Naive thymus-derived CD4-positive, alpha-beta T cell (primary cell): ENCODE data around the gene CDK11A. TPM values are rescaled to one million over a fixed set of nuclear protein-coding genes. Genes with fewer than 3 reads are reported as not detected.
A peak's percentile ranks its signal among the peaks of the same experiment; 100 is the strongest.
"Not testable (repeated sequence)": the region's sequence is repeated elsewhere in the genome, so short reads cannot be mapped to it uniquely, and the experiment has no call there.

Experiments used
- ATAC-seq: fragments of 150-1000 bp; cut with Tn5 transposase; 2 replicates; pipeline ENCODE4 v1.10.0; 2021; ENCODE audit warnings: mild to moderate bottlenecking, moderate library complexity
- CTCF ChIA-PET: fragments of 350-600 bp; sonication (Branson Sonifier 250); formaldehyde crosslinking; loops from one replicate; lab custom pipeline; 2021; ENCODE audit warnings: antibody characterized with exemption; lab: Charles Lee
- POLR2A ChIA-PET: fragments of 350-600 bp; sonication (Branson Sonifier 250); formaldehyde crosslinking; loops from one replicate; lab custom pipeline; 2021; ENCODE audit warnings: antibody characterized with exemption, inconsistent platforms; lab: Charles Lee
- DNase-seq, 9 donors: peaks; one replicate each; pipeline versions ENCODE4 v3.0.0 to v3.0.0-alpha.2; 2020 to 2022; ENCODE audit warnings: mixed read lengths in 1 of 9
- H3K27ac ChIP-seq: one replicate; pipeline ENCODE4 v1.7.0; 2013; ENCODE audit warnings: mild to moderate bottlenecking, low read depth, low read length, moderate library complexity
- H3K27me3 ChIP-seq, 2 donors: one replicate each; pipeline ENCODE4 v1.7.0; 2013; ENCODE audit warnings: low read length in 2 of 2, mild to moderate bottlenecking in 2 of 2, moderate library complexity in 2 of 2; ENCODE audit not compliant: control insufficient read depth in 2 of 2, insufficient read depth in 2 of 2
- H3K36me3 ChIP-seq, 3 experiments: 1 replicate in 2 of 3; 2 replicates in 1 of 3; pipeline ENCODE4 v1.7.0; 2013; ENCODE audit warnings: low read length in 3 of 3, mild to moderate bottlenecking in 3 of 3, moderate library complexity in 1 of 3; ENCODE audit not compliant: insufficient read depth in 3 of 3, control insufficient read depth in 2 of 3
- H3K4me1 ChIP-seq, 2 donors: one replicate each; pipeline ENCODE4 v1.7.0; 2013; ENCODE audit warnings: low read length in 2 of 2, mild to moderate bottlenecking in 2 of 2, moderate library complexity in 1 of 2; ENCODE audit not compliant: control insufficient read depth in 2 of 2, insufficient read depth in 2 of 2
- H3K4me3 ChIP-seq: 2 replicates; pipeline ENCODE4 v1.7.0; 2013; ENCODE audit warnings: mild to moderate bottlenecking, low read length
- H3K9me3 ChIP-seq, 3 experiments: 1 replicate in 2 of 3; 2 replicates in 1 of 3; pipeline ENCODE4 v1.7.0; 2013; ENCODE audit warnings: low read length in 3 of 3; ENCODE audit not compliant: control insufficient read depth in 2 of 3
- H3K27ac Mint-ChIP-seq, 9 donors: one replicate each; pipeline ENCODE4 v1.8.0; 2020 to 2022; ENCODE audit warnings: mixed read lengths in 9 of 9, mild to moderate bottlenecking in 8 of 9, moderate library complexity in 5 of 9, inconsistent platforms in 2 of 9
- H3K27me3 Mint-ChIP-seq, 5 donors: one replicate each; pipeline ENCODE4 v1.8.0; 2021 to 2022; ENCODE audit warnings: mixed read lengths in 5 of 5, mild to moderate bottlenecking in 1 of 5
- H3K36me3 Mint-ChIP-seq, 5 donors: one replicate each; pipeline ENCODE4 v1.8.0; 2020 to 2022; ENCODE audit warnings: mixed read lengths in 5 of 5, mild to moderate bottlenecking in 3 of 5, inconsistent platforms in 1 of 5
- H3K4me1 Mint-ChIP-seq, 7 donors: one replicate each; pipeline ENCODE4 v1.8.0; 2020 to 2022; ENCODE audit warnings: mixed read lengths in 7 of 7, mild to moderate bottlenecking in 3 of 7, inconsistent platforms in 1 of 7
- H3K4me3 Mint-ChIP-seq, 10 donors: one replicate each; pipeline ENCODE4 v1.8.0; 2020 to 2022; ENCODE audit warnings: mild to moderate bottlenecking in 10 of 10, mixed read lengths in 10 of 10, moderate library complexity in 6 of 10, inconsistent platforms in 2 of 10
- H3K9me3 Mint-ChIP-seq, 11 donors: one replicate each; pipeline ENCODE4 v1.8.0; 2020 to 2022; ENCODE audit warnings: mixed read lengths in 11 of 11, mild to moderate bottlenecking in 4 of 11, inconsistent platforms in 1 of 11, moderate library complexity in 1 of 11
- intact Hi-C, 2 donors: fragments of 100-400 bp; cut with micrococcal nuclease; formaldehyde crosslinking; loops; one replicate each; pipeline ENCODE4 v1.15.1; 2023
- polyA plus RNA-seq, 2 donors: library from polyadenylated mRNA; unstranded; fragments of 300-500 nt; fragmentation: Illumina TruSeq; gene quantifications; one replicate each; pipeline ENCODE4 v1.2.3, GENCODE V29; 2021
- total RNA-seq, 6 experiments: library from RNA in 5 of 6; stranded (reverse) in 5 of 6; gene quantifications; 1 replicate in 5 of 6; 2 replicates in 1 of 6; pipeline ENCODE4 v1.2.3 and lab custom pipeline; 2021 to 2026

CDK11A gene
- total and polyA plus RNA-seq, 7 experiments from 2014 or later, result 9.8 to 218 (median 139) TPM

DNA sequence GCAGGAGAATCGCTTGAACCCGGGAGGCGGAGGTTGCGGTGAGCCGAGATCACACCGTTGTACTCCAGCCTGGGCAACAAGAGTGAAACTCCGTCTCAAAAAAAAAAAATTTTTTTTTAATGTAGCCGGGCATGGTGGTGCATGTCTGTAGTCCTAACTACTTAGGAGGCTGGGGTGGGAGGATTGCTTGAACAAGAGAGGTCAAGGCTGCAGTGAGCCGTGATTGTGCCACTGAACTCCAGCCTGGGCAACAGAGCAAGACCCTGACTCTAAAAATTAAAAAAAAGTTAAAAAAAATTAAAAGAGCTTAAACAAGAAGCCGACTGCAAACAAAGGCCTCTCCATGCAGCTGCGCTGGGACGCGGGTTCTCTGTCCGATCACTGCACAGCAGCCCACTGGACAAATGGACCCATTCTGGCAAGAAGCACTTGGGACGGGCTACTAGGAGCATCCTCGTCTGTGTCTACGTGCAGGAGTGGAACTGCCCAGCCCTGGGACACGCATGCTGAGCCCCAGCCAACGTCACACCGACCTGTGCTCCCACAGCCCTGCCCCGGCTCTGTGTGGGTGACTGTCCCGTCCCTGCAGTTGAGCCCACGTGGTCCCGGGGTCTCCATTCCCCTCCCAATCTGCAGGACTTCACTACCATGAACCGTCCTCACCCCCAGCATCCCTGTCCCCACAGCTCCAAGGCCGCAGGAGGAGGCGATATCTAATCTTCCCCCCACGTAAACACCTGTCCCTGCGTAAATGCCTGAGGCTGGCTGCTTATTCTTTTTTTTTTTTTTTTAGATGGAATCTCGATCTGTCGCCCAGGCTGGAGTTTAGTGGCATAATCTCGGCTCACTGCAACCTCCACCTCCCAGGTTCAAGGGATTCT lies 43.9 kb downstream of the CDK11A start:
- no peaks in the 10 kb centered on the region for H3K27me3 ChIP-seq
- H3K4me3 Mint-ChIP-seq, result no peak overlapping the region
- ATAC-seq (no peak), DNase-seq (no peak)
- H3K4me1 ChIP-seq, result peaks cover 9 to 10% of the 10 kb centered on the region in 2 donors
- no peak overlapping the region for H3K4me3 ChIP-seq
- ChIA-PET CTCF (interaction anchor here (0.7 kb wide), 1 partner anchor 97 kb away, joined by 4 read pairs; no protein-coding TSS in a partner anchor), POLR2A (interaction anchor here (1.1 kb wide), 1 partner anchor 65 kb away, joined by 4 read pairs; the partner anchor contains the start of gene MIB2)
- peaks cover 24 to 55% (median 34%) of the 10 kb centered on the region in 7 donors for H3K4me1 Mint-ChIP-seq
- no peak overlapping the region for H3K27ac ChIP-seq
- no peaks in the 10 kb centered on the region for H3K9me3 Mint-ChIP-seq
- H3K27me3 Mint-ChIP-seq, result no peaks in the 10 kb centered on the region
- H3K36me3 ChIP-seq, result peaks cover 0 to 22% (median 0%) of the 10 kb centered on the region in 3 experiments
- peaks cover 0 to 9% (median 0%) of the 10 kb centered on the region in 5 donors for H3K36me3 Mint-ChIP-seq
- intact Hi-C loops, result no loop called here
- peak overlapping the region in 5 of 9 donors; percentile 8 to 100 (median 74) for H3K27ac Mint-ChIP-seq
- H3K9me3 ChIP-seq, result no peaks in the 10 kb centered on the region

DNA sequence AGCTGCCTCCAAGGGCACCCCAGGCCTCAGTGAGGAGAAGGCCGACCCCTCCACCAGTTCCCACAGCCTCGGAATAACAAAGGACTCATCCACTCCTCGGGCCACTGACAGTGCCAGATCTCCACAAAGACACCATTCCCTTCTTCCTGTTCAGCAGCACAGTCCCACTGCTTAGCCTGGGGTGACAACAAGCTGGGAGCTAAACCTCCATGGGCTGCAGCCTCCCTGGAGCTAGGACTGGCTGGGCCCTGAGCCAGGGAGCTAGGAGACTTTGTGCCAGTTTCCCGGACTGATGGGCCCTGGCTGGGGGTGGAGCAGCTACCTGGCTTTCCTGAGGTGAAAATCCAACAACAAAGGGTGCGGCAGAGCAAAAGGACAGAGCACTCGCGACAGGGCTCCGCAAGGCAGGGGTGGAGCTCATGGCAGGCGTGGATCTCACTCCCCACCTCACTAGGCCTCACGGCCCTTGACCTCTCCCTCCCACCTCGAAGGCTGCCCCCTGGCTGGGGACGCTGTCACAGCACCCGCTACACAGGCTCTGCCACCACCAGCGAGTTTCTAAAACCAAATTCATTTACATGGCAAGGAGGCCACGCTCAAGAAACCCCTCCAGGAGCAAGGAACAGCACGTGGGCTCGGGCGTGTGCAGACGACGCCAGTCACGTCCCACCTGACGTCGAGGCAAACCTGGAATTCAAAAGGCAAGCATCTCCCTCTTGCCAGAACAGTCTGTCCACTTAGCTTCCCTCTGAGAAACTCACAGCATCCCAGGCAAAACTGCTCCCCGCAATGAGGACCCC lies 45.4 kb downstream of the CDK11A start:
- H3K36me3 Mint-ChIP-seq, result peaks cover 0 to 11% (median 0%) of the 10 kb centered on the region in 5 donors
- peak overlapping the region; percentile 82 to 97 (median 90) for H3K4me3 Mint-ChIP-seq
- ChIA-PET CTCF (interaction anchor here (0.7 kb wide), 1 partner anchor 14 kb away, joined by 3 read pairs; the partner anchor contains the start of gene SLC35E2B), POLR2A (interaction anchor here (0.6 to 2.3 kb wide), 7 partner anchors 9 to 617 kb away, joined by 3 to 6 read pairs (median 4); partner anchors contain the start of gene MIB2)
- H3K4me3 ChIP-seq, result peak overlapping the region; percentile 77
- no peaks in the 10 kb centered on the region for H3K9me3 ChIP-seq
- H3K9me3 Mint-ChIP-seq, result no peaks in the 10 kb centered on the region
- peaks cover 9 to 10% of the 10 kb centered on the region in 2 donors for H3K4me1 ChIP-seq
- intact Hi-C loops, result loop anchor here (2.0 to 5.0 kb wide), 2 partner anchors 20 to 229 kb away; partner anchors contain the start of gene CDK11B (in 1 of the 2)
- ATAC-seq (peak; percentile 56), DNase-seq (peak in 6 of 9 donors; percentile 29 to 56 (median 50))
- peaks cover 24 to 43% (median 30%) of the 10 kb centered on the region in 7 donors for H3K4me1 Mint-ChIP-seq
- H3K27me3 ChIP-seq, result no peaks in the 10 kb centered on the region
- H3K27ac Mint-ChIP-seq, result peak overlapping the region; percentile 91 to 100 (median 96)
- H3K27me3 Mint-ChIP-seq, result no peaks in the 10 kb centered on the region
- H3K27ac ChIP-seq, result peak overlapping the region; percentile 88
- peaks cover 0 to 16% (median 0%) of the 10 kb centered on the region in 3 experiments for H3K36me3 ChIP-seq

DNA sequence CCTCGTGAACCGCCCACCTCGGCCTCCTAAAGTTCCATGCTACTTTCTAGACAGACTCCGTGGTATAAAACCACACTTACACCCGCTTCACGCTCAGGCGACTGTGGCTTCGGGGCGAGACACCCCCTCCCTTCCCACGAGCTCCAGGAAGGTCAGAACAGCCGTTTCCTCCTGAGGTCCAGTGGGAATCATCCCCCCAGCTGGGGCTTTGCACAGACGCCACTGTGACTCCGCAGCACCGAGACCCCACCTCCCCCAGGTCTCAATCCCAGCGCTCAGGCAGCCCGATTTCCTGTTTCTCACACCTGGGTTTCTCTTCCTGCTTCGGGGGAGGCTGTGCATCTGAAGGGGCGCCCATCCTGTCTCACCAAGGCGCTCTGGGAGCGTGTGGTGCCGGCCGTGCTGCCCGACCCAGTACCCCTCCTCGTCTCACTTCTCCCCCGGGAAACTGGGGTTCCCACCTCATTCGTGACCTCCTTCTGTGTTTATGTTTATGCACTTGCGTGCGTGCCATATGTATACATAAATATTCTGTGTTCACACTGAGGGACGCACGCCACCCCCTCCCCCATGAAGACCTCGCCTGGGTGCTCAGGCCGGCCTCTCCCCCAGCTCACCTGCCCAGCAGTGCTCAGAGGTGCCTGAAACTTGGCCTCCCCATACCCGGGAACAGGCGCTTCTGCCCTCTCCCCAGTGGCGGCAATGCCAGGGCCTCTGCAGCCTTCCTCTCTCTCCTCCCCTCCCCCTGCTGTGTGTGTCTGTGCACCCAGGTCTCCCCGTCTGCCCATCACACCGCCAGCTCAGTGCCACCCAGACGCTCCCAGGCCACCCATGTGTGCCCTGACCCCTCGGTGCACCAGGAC lies 46.2 kb downstream of the CDK11A start:
- peak overlapping the region; percentile 91 to 100 (median 96) for H3K27ac Mint-ChIP-seq
- Histone ChIP-seq H3K9me3 (no peaks in the 10 kb centered on the region), H3K27me3 (no peaks in the 10 kb centered on the region), H3K27ac (peak overlapping the region; percentile 88), H3K4me3 (peak overlapping the region; percentile 77), H3K36me3 (peaks cover 0 to 10% (median 0%) of the 10 kb centered on the region in 3 experiments), H3K4me1 (peaks cover 9 to 10% of the 10 kb centered on the region in 2 donors)
- DNase-seq (peak in 8 of 9 donors; percentile 38 to 69 (median 60)), ATAC-seq (peak; percentile 77)
- peak overlapping the region; percentile 82 to 97 (median 90) for H3K4me3 Mint-ChIP-seq
- intact Hi-C loops, result loop anchor here (2.0 to 5.0 kb wide), 2 partner anchors 19 to 229 kb away; partner anchors contain the start of gene CDK11B (in 1 of the 2)
- ChIA-PET CTCF (no interaction called here), POLR2A (interaction anchor here (0.6 to 2.3 kb wide), 10 partner anchors 8 to 618 kb away, joined by 3 to 6 read pairs (median 3); partner anchors contain the start of gene MIB2)
- H3K27me3 Mint-ChIP-seq, result no peaks in the 10 kb centered on the region
- no peaks in the 10 kb centered on the region for H3K9me3 Mint-ChIP-seq
- peaks cover 24 to 35% (median 27%) of the 10 kb centered on the region in 7 donors for H3K4me1 Mint-ChIP-seq
- peaks cover 0 to 6% (median 0%) of the 10 kb centered on the region in 5 donors for H3K36me3 Mint-ChIP-seq

DNA sequence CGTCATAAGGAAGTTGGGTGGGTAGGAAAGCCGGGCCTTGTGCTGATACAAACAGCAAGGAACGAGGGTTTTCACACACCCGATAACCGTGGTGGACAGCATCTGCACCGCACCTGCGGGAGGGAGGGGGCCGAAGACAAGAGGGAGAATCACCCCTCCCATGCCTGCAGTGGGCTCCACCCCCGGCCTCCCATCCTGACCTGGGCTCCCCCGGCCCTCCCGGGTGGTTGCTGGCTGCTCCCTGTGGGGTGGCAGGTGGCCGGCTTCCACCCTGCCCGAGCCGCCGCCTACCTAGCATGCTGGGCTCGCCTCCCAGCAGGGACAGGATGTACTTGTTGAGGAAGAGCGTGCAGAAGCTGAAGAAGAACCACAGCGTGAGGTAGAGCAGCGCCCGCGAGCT lies 48.1 kb downstream of the CDK11A start:
- ATAC-seq, H3K27ac ChIP-seq, H3K4me3 ChIP-seq, H3K27me3 Mint-ChIP-seq, H3K27ac Mint-ChIP-seq, H3K4me3 Mint-ChIP-seq, POLR2A ChIA-PET, DNase-seq, H3K27me3 ChIP-seq, CTCF ChIA-PET, H3K9me3 ChIP-seq, H3K9me3 Mint-ChIP-seq: not testable (repeated sequence)
- peaks cover 19 to 29% (median 25%) of the 10 kb centered on the region in 7 donors for H3K4me1 Mint-ChIP-seq
- peaks cover 0 to 11% (median 0%) of the 10 kb centered on the region in 5 donors for H3K36me3 Mint-ChIP-seq
- peaks cover 9 to 10% of the 10 kb centered on the region in 2 donors for H3K4me1 ChIP-seq
- H3K36me3 ChIP-seq, result peaks cover 0 to 20% (median 9%) of the 10 kb centered on the region in 3 experiments
- intact Hi-C loops, result loop anchor here in 1 of 2 donors (5.0 kb wide), 1 partner anchor 231 kb away; no protein-coding TSS in a partner anchor

DNA sequence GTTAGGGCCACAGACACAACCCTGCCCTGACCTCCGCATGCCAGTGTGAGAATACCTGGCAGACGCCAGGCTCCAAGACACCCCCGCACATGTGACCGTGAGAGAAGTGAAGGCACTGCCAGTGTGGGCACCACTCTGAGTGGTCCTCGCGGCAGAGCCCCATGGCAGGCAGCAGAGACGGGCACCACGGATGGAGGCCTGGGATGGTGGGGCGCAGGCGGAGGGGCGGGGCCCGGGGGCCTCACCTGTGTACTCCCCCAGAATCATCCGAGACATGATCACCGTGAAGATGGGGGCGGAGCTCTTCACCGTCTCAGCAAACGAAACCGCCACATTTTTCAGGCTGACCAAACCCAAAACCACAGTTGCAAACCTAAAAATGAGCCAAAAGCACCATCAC lies 48.9 kb downstream of the CDK11A start:
- Histone ChIP-seq H3K4me1 (peaks cover 9 to 10% of the 10 kb centered on the region in 2 donors), H3K36me3 (peaks cover 0 to 27% (median 9%) of the 10 kb centered on the region in 3 experiments)
- H3K9me3 Mint-ChIP-seq, DNase-seq, CTCF ChIA-PET, H3K4me3 ChIP-seq, H3K4me3 Mint-ChIP-seq, POLR2A ChIA-PET, H3K27ac ChIP-seq, ATAC-seq, H3K27me3 ChIP-seq, H3K27ac Mint-ChIP-seq, H3K27me3 Mint-ChIP-seq, H3K9me3 ChIP-seq: not testable (repeated sequence)
- Mint-ChIP-seq H3K36me3 (peaks cover 0 to 11% (median 0%) of the 10 kb centered on the region in 5 donors), H3K4me1 (peaks cover 19 to 29% (median 22%) of the 10 kb centered on the region in 7 donors)
- intact Hi-C loops, result loop anchor here in 1 of 2 donors (5.0 kb wide), 1 partner anchor 232 kb away; no protein-coding TSS in a partner anchor
